D721Med (cell line): ENCODE measurements around the gene TMEM79.
"Not testable (repeated sequence)": the region's sequence is repeated elsewhere in the genome, so short reads cannot be mapped to it uniquely, and the experiment has no call there.

Source experiments
- DNase-seq: peaks from one replicate; pipeline ENCODE4 v3.0.0; 2011; ENCODE audit warnings: low spot score; ENCODE audit not compliant: insufficient read length
- FAIRE-seq: peaks from 2 replicates; lab custom pipeline; 2011; peaks lifted over from hg19 to GRCh38; lab: Jason Lieb, UNC
- CTCF ChIP-seq: IDR thresholded peaks from 2 replicates; pipeline ENCODE4 v1.5.1; 2012; ENCODE audit warnings: mild to moderate bottlenecking, control low read depth; ENCODE audit not compliant: insufficient read depth; ENCODE audit errors: missing control alignments

TMEM79 gene

GRCh38 chr1:156303241-156303640 is 19.1 kb downstream of the TMEM79 start:
- DNase-seq, result no peak
- FAIRE-seq, result no peak
- TF ChIP-seq CTCF, result no peak

DNA sequence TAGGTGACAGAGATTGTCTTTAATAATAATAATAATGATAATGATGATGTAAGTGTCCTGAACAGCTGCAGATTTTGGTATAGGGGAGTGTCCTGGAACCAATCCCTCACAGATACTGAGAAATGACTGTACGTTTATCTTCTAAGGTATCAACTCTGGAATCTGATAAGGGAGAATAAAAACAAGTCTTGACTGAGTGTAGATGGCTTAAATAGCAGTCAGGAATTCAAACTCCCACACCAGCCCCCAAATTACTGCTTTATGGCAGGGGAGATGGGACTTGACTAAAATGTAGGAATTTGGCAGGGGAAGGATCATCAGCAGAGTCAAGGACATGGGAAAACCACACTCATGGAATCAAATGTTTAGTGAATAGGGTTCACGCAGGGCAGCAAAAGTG is 21.1 kb downstream of the TMEM79 start:
- no peak for FAIRE-seq
- DNase-seq, result no peak
- no peak for TF ChIP-seq CTCF

DNA sequence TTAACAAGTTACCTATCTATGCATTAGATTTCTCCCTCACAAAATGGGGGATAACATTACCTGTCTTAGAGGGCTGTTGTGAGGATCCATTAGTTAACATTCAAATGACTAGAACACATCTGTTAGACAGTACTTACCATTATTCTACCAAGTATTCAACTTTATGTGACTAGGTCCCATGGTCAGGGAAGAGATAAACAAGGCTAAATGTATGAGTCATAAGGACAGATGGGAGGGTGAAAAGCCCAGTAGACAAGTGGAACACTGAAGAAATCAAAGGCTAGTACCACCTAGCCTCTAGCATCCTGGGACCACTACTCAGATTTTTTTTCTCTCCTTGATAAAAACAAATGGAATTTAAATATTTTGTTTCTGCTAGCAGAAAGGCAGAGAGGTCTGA is 24.0 kb downstream of the TMEM79 start:
- FAIRE-seq (no peak), DNase-seq (no peak)
- no peak for TF ChIP-seq CTCF

- DNase-seq, result no peak
Observed at GRCh38 chr1:156310962-156311361, 26.8 kb downstream of the TMEM79 start.

DNA sequence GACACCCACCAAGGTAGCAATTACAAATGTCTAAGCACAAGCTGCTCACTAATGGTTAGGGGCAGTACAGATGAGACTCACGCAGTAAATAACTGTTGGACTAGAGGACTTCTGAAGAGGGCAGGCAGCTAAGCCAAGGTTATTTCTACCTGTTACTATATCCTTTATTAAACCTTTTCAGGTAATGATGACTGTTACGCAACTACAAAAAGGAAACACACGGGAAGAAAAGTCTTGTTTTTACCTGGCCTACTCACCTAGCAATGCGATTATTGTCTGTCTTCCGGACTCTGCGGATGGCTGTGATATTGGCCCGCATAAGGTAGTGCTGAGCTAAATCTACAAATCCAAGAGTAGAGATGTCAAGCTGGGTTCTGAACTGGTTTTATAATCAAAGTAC is 32.8 kb downstream of the TMEM79 start:
- FAIRE-seq (no peak), DNase-seq (no peak)
- no peak for TF ChIP-seq CTCF

More at GRCh38 chr1:156310962-156311361, 26.8 kb downstream of the TMEM79 start:
- FAIRE-seq, result no peak
- no peak for TF ChIP-seq CTCF

GRCh38 chr1:156319664-156320063 is 35.5 kb downstream of the TMEM79 start:
- peak; percentile 43 for DNase-seq
- FAIRE-seq, result peak; percentile 25
- TF ChIP-seq CTCF, result peak; percentile 53

DNA sequence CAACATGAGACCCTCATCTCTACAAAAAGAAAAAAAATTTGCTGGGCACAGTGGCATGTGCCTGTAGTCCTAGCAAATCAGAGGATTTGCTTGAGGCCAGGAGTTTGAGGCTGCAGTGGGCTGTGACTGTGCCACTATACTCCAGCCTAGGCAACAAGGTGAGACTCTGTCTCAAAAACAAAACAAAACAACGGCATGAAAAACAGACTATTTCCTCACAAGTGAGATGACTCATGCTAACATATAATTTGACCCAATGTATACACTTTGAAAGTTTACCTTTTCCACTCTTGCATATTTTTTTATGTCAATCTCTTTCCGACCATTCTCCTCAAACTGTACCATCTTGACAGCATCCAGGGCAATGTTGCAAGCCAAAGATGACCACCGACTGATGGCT is 36.4 kb downstream of the TMEM79 start:
- DNase-seq (no peak), FAIRE-seq (no peak)
- no peak for TF ChIP-seq CTCF

- not testable (repeated sequence) for FAIRE-seq, DNase-seq
Observed at GRCh38 chr1:156323179-156323578, 39.1 kb downstream of the TMEM79 start.
